ENCODE measurements around the gene MIPOL1.

MIPOL1 gene

GRCh38 chr14:37586797-37587130, 389.0 kb downstream of the MIPOL1 start:
- Histone ChIP-seq H3K27me3 (ENCODE audit: insufficient read depth, low read length, poor library complexity) (peaks cover 36% of the 10 kb centered on the region), H3K79me2 (ENCODE audit: control insufficient read depth, insufficient read depth, low read length) (no peaks in the 10 kb centered on the region), H3K4ac (ENCODE audit: low read depth, low read length) (no peak overlapping the region), H3K18ac (ENCODE audit: low read length) (no peak overlapping the region), H3K4me2 (ENCODE audit: low read length) (no peak overlapping the region), H4K5ac (ENCODE audit: low read length) (no peak overlapping the region), H3K4me1 (ENCODE audit: control insufficient read depth, low read depth, low read length) (peaks cover 2% of the 10 kb centered on the region), H2AK5ac (ENCODE audit: low read length) (no peak overlapping the region), H2BK15ac (replicated peaks; ENCODE audit: low read depth) (no peak overlapping the region), H2BK5ac (ENCODE audit: low read length) (no peak overlapping the region), H4K8ac (ENCODE audit: low read depth, low read length) (no peak overlapping the region), H2BK120ac (ENCODE audit: low read depth, low read length) (no peak overlapping the region), H3K36me3 (ENCODE audit: control insufficient read depth, insufficient read depth, low read length) (no peaks in the 10 kb centered on the region), H3K4me3 (ENCODE audit: low read length) (no peak overlapping the region), H3K23ac (ENCODE audit: low read length) (no peak overlapping the region), H3K9ac (ENCODE audit: low read length) (no peak overlapping the region), H3K27ac (ENCODE audit: low read depth, low read length) (no peak overlapping the region), H3K79me1 (ENCODE audit: low read length) (no peaks in the 10 kb centered on the region), H3K56ac (ENCODE audit: low read length) (no peak overlapping the region)
- no CpG with 5 or more reads among the region's 1 CpG for WGBS (ENCODE audit: extremely low coverage, insufficient coverage, low lambda C conversion rate)
- no peak for DNase-seq

GRCh38 chr14:37587131-37587803, 389.5 kb downstream of the MIPOL1 start:
- Histone ChIP-seq H3K18ac (ENCODE audit: low read length) (peak overlapping the region; percentile 69), H3K27ac (ENCODE audit: low read depth, low read length) (no peak overlapping the region), H2BK120ac (ENCODE audit: low read depth, low read length) (no peak overlapping the region), H3K56ac (ENCODE audit: low read length) (peak overlapping the region; percentile 25), H3K79me1 (ENCODE audit: low read length) (no peaks in the 10 kb centered on the region), H3K4me2 (ENCODE audit: low read length) (peak overlapping the region; percentile 50), H3K27me3 (ENCODE audit: insufficient read depth, low read length, poor library complexity) (peaks cover 39% of the 10 kb centered on the region), H3K36me3 (ENCODE audit: control insufficient read depth, insufficient read depth, low read length) (no peaks in the 10 kb centered on the region), H2AK5ac (ENCODE audit: low read length) (no peak overlapping the region), H3K79me2 (ENCODE audit: control insufficient read depth, insufficient read depth, low read length) (no peaks in the 10 kb centered on the region), H4K8ac (ENCODE audit: low read depth, low read length) (peak overlapping the region; percentile 44), H3K23ac (ENCODE audit: low read length) (no peak overlapping the region), H3K9ac (ENCODE audit: low read length) (no peak overlapping the region), H2BK15ac (replicated peaks; ENCODE audit: low read depth) (no peak overlapping the region), H4K5ac (ENCODE audit: low read length) (no peak overlapping the region), H3K4me3 (ENCODE audit: low read length) (no peak overlapping the region), H3K4me1 (ENCODE audit: control insufficient read depth, low read depth, low read length) (peaks cover 2% of the 10 kb centered on the region), H3K4ac (ENCODE audit: low read depth, low read length) (no peak overlapping the region), H2BK5ac (ENCODE audit: low read length) (no peak overlapping the region)
- WGBS (ENCODE audit: extremely low coverage, insufficient coverage, low lambda C conversion rate), result no CpG with 5 or more reads among the region's 4 CpGs
- DNase-seq, result no peak

- H2BK120ac ChIP-seq (ENCODE audit: low read depth, low read length), result no peak overlapping the region
- no peaks in the 10 kb centered on the region for H3K36me3 ChIP-seq (ENCODE audit: control insufficient read depth, insufficient read depth, low read length)
- DNase-seq, result peak; percentile 66
- WGBS (ENCODE audit: extremely low coverage, insufficient coverage, low lambda C conversion rate), result no CpG with 5 or more reads among the region's 63 CpGs
- peaks cover 2% of the 10 kb centered on the region for H3K4me1 ChIP-seq (ENCODE audit: control insufficient read depth, low read depth, low read length)
- H3K79me2 ChIP-seq (ENCODE audit: control insufficient read depth, insufficient read depth, low read length), result no peaks in the 10 kb centered on the region
- H2BK15ac ChIP-seq (replicated peaks; ENCODE audit: low read depth), result no peak overlapping the region
- no peak overlapping the region for H2BK5ac ChIP-seq (ENCODE audit: low read length)
- H3K4me3 ChIP-seq (ENCODE audit: low read length), result peak overlapping the region; percentile 32
- H3K4me2 ChIP-seq (ENCODE audit: low read length), result peak overlapping the region; percentile 89
- no peak overlapping the region for H2AK5ac ChIP-seq (ENCODE audit: low read length)
- H3K4ac ChIP-seq (ENCODE audit: low read depth, low read length), result no peak overlapping the region
- H3K27ac ChIP-seq (ENCODE audit: low read depth, low read length), result no peak overlapping the region
- no peak overlapping the region for H4K5ac ChIP-seq (ENCODE audit: low read length)
- peak overlapping the region; percentile 51 for H3K9ac ChIP-seq (ENCODE audit: low read length)
- H3K18ac ChIP-seq (ENCODE audit: low read length), result peak overlapping the region; percentile 69
- no peaks in the 10 kb centered on the region for H3K79me1 ChIP-seq (ENCODE audit: low read length)
- H3K56ac ChIP-seq (ENCODE audit: low read length), result peak overlapping the region; percentile 56
- H3K23ac ChIP-seq (ENCODE audit: low read length), result no peak overlapping the region
- peak overlapping the region; percentile 44 for H4K8ac ChIP-seq (ENCODE audit: low read depth, low read length)
- H3K27me3 ChIP-seq (ENCODE audit: insufficient read depth, low read length, poor library complexity), result peaks cover 43% of the 10 kb centered on the region
These were observed 390.3 kb downstream of the MIPOL1 start for GRCh38 chr14:37587881-37588666.

GRCh38 chr14:37588667-37588955, 390.9 kb downstream of the MIPOL1 start:
- Histone ChIP-seq H3K4me2 (ENCODE audit: low read length) (peak overlapping the region; percentile 89), H3K4me3 (ENCODE audit: low read length) (no peak overlapping the region)

GRCh38 chr14:37588956-37589714, 391.4 kb downstream of the MIPOL1 start:
- H3K79me1 ChIP-seq (ENCODE audit: low read length), result no peaks in the 10 kb centered on the region
- no peak overlapping the region for H2BK5ac ChIP-seq (ENCODE audit: low read length)
- no peak overlapping the region for H2BK15ac ChIP-seq (replicated peaks; ENCODE audit: low read depth)
- H2BK120ac ChIP-seq (ENCODE audit: low read depth, low read length), result no peak overlapping the region
- H3K4ac ChIP-seq (ENCODE audit: low read depth, low read length), result no peak overlapping the region
- H3K4me3 ChIP-seq (ENCODE audit: low read length), result no peak overlapping the region
- no peak overlapping the region for H3K23ac ChIP-seq (ENCODE audit: low read length)
- no peak overlapping the region for H4K8ac ChIP-seq (ENCODE audit: low read depth, low read length)
- no peak overlapping the region for H4K5ac ChIP-seq (ENCODE audit: low read length)
- H3K4me2 ChIP-seq (ENCODE audit: low read length), result peak overlapping the region; percentile 89
- no peak overlapping the region for H3K56ac ChIP-seq (ENCODE audit: low read length)
- no peak overlapping the region for H3K18ac ChIP-seq (ENCODE audit: low read length)
- H3K36me3 ChIP-seq (ENCODE audit: control insufficient read depth, insufficient read depth, low read length), result no peaks in the 10 kb centered on the region
- H2AK5ac ChIP-seq (ENCODE audit: low read length), result no peak overlapping the region
- H3K27ac ChIP-seq (ENCODE audit: low read depth, low read length), result no peak overlapping the region
- DNase-seq, result peak; percentile 65
- WGBS (ENCODE audit: extremely low coverage, insufficient coverage, low lambda C conversion rate), result no CpG with 5 or more reads among the region's 16 CpGs
- no peak overlapping the region for H3K9ac ChIP-seq (ENCODE audit: low read length)
- H3K27me3 ChIP-seq (ENCODE audit: insufficient read depth, low read length, poor library complexity), result peaks cover 36% of the 10 kb centered on the region
- peaks cover 2% of the 10 kb centered on the region for H3K4me1 ChIP-seq (ENCODE audit: control insufficient read depth, low read depth, low read length)
- no peaks in the 10 kb centered on the region for H3K79me2 ChIP-seq (ENCODE audit: control insufficient read depth, insufficient read depth, low read length)

More at GRCh38 chr14:37588667-37588955, 390.9 kb downstream of the MIPOL1 start:
- H2BK120ac ChIP-seq (ENCODE audit: low read depth, low read length), result no peak overlapping the region
- H2BK5ac ChIP-seq (ENCODE audit: low read length), result no peak overlapping the region
- no peaks in the 10 kb centered on the region for H3K79me1 ChIP-seq (ENCODE audit: low read length)
- no peak overlapping the region for H2AK5ac ChIP-seq (ENCODE audit: low read length)
- H3K4me1 ChIP-seq (ENCODE audit: control insufficient read depth, low read depth, low read length), result peaks cover 2% of the 10 kb centered on the region
- WGBS (ENCODE audit: extremely low coverage, insufficient coverage, low lambda C conversion rate), result no CpG with 5 or more reads among the region's 6 CpGs
- H2BK15ac ChIP-seq (replicated peaks; ENCODE audit: low read depth), result no peak overlapping the region
- no peak overlapping the region for H3K18ac ChIP-seq (ENCODE audit: low read length)
- H4K8ac ChIP-seq (ENCODE audit: low read depth, low read length), result no peak overlapping the region
- H4K5ac ChIP-seq (ENCODE audit: low read length), result no peak overlapping the region
- no peak overlapping the region for H3K9ac ChIP-seq (ENCODE audit: low read length)
- no peak overlapping the region for H3K4ac ChIP-seq (ENCODE audit: low read depth, low read length)
- peaks cover 41% of the 10 kb centered on the region for H3K27me3 ChIP-seq (ENCODE audit: insufficient read depth, low read length, poor library complexity)
- no peaks in the 10 kb centered on the region for H3K79me2 ChIP-seq (ENCODE audit: control insufficient read depth, insufficient read depth, low read length)
- peak overlapping the region; percentile 56 for H3K56ac ChIP-seq (ENCODE audit: low read length)
- no peak for DNase-seq
- no peak overlapping the region for H3K27ac ChIP-seq (ENCODE audit: low read depth, low read length)
- no peak overlapping the region for H3K23ac ChIP-seq (ENCODE audit: low read length)
- no peaks in the 10 kb centered on the region for H3K36me3 ChIP-seq (ENCODE audit: control insufficient read depth, insufficient read depth, low read length)

Data from mesendoderm (in vitro differentiated cells).